H1 (cell line): ENCODE measurements around the gene PRX. TPM values are rescaled to one million over a fixed set of nuclear protein-coding genes. Genes with fewer than 3 reads are reported as not detected.

Experiments used
- CTCF ChIA-PET: fragments of 300-600 bp; sonication (Branson Sonifier 250); formaldehyde crosslinking; loops from one replicate; lab custom pipeline; 2021; ENCODE audit not compliant: partially characterized antibody; lab: Charles Lee
- POLR2A ChIA-PET: fragments of 300-600 bp; sonication (Branson Sonifier 250); formaldehyde crosslinking; loops from one replicate; lab custom pipeline; 2021; ENCODE audit warnings: inconsistent platforms; ENCODE audit not compliant: partially characterized antibody; lab: Charles Lee
- DNase-seq, 2 experiments: peaks; one replicate each; pipeline versions ENCODE4 v3.0.0 to v3.0.0-alpha.2; 2010 to 2022; ENCODE audit warnings: low spot score in 2 of 2, low read depth in 1 of 2, mixed read lengths in 1 of 2
- FAIRE-seq: peaks from 2 replicates; lab custom pipeline; 2011; peaks lifted over from hg19 to GRCh38; lab: Jason Lieb, UNC
- H2AFZ ChIP-seq: 2 replicates; pipeline ENCODE4 v1.8.1; 2012; ENCODE audit warnings: low read length, inconsistent platforms
- H2AK5ac ChIP-seq: 2 replicates; pipeline ENCODE4 v1.6.1; 2013; ENCODE audit warnings: low read depth, low read length
- H2BK120ac ChIP-seq: replicated peaks from 2 replicates; pipeline ENCODE3; 2013; ENCODE audit warnings: low read depth, low read length, inconsistent platforms
- H2BK12ac ChIP-seq: 2 replicates; pipeline ENCODE4 v1.6.1; 2013; ENCODE audit warnings: low read depth, low read length
- H2BK15ac ChIP-seq: 2 replicates; pipeline ENCODE4 v1.6.1; 2013; ENCODE audit warnings: low read length
- H2BK20ac ChIP-seq: 2 replicates; pipeline ENCODE4 v1.6.1; 2013; ENCODE audit warnings: low read length
- H2BK5ac ChIP-seq: 2 replicates; pipeline ENCODE4 v1.6.1; 2013; ENCODE audit warnings: low read depth, low read length
- H3K14ac ChIP-seq: 2 replicates; pipeline ENCODE4 v1.6.1; 2013; ENCODE audit warnings: inconsistent platforms; ENCODE audit not compliant: insufficient read length
- H3K18ac ChIP-seq: 2 replicates; pipeline ENCODE4 v1.6.1; 2013; ENCODE audit warnings: low read length; ENCODE audit errors: extremely low read depth
- H3K23ac ChIP-seq: 2 replicates; pipeline ENCODE4 v1.6.1; 2013; ENCODE audit warnings: inconsistent platforms; ENCODE audit not compliant: insufficient read length
- H3K23me2 ChIP-seq: 2 replicates; pipeline ENCODE4 v1.6.1; 2013; ENCODE audit warnings: low read depth, low read length
- H3K27ac ChIP-seq: 2 replicates; pipeline ENCODE4 v1.6.1; 2011; ENCODE audit warnings: low read depth, low read length, inconsistent platforms
- H3K27me3 ChIP-seq, 4 experiments: replicated peaks in 1 of 4; 1 replicate in 1 of 4; 2 replicates in 3 of 4; pipeline versions ENCODE4 v1.6.1 to v1.8.1; 2011 to 2013; ENCODE audit warnings: low read length in 3 of 4, mild to moderate bottlenecking in 3 of 4, inconsistent platforms in 2 of 4, mixed read lengths in 2 of 4, moderate library complexity in 1 of 4; ENCODE audit not compliant: control insufficient read depth in 3 of 4, insufficient read depth in 3 of 4; ENCODE audit errors: extremely low read depth in 1 of 4
- H3K36me3 ChIP-seq, 4 experiments: 2 replicates each; pipeline versions ENCODE4 v1.6.1 to v1.8.1; 2011 to 2013; ENCODE audit warnings: mild to moderate bottlenecking in 4 of 4, low read length in 3 of 4, moderate library complexity in 2 of 4, control low read depth in 1 of 4, inconsistent platforms in 1 of 4; ENCODE audit not compliant: insufficient read depth in 4 of 4, control insufficient read depth in 2 of 4
- H3K4ac ChIP-seq: replicated peaks from 2 replicates; pipeline ENCODE3; 2013; ENCODE audit warnings: low read length, low read depth, mixed read lengths, inconsistent platforms; ENCODE audit not compliant: insufficient read length
- H3K4me1 ChIP-seq, 4 experiments: replicated peaks in 1 of 4; 1 replicate in 1 of 4; 2 replicates in 3 of 4; pipeline versions ENCODE4 v1.6.1 to v1.8.1; 2011 to 2013; ENCODE audit warnings: low read length in 3 of 4, inconsistent platforms in 2 of 4, mixed read lengths in 1 of 4; ENCODE audit not compliant: insufficient read depth in 4 of 4, control insufficient read depth in 3 of 4
- H3K4me2 ChIP-seq, 2 experiments: 2 replicates each; pipeline versions ENCODE4 v1.6.1 to v1.8.1; 2011 to 2013; ENCODE audit warnings: low read depth in 2 of 2, low read length in 2 of 2, control low read depth in 1 of 2, inconsistent platforms in 1 of 2, mild to moderate bottlenecking in 1 of 2; ENCODE audit not compliant: insufficient read depth in 1 of 2
- H3K4me3 ChIP-seq, 4 experiments: fragments of 200-600, 300-600 bp in 1 of 4; sonication (generic), shearing (Covaris generic), sonication (Bioruptor Twin) in 1 of 4; 2 replicates each; pipeline versions ENCODE4 v1.5.1 to v1.8.1; 2011 to 2016; ENCODE audit warnings: low read length in 4 of 4, low read depth in 3 of 4, control low read depth in 2 of 4, inconsistent platforms in 2 of 4, mild to moderate bottlenecking in 2 of 4, mixed read lengths in 1 of 4, moderate library complexity in 1 of 4; ENCODE audit not compliant: insufficient read depth in 2 of 4; ENCODE audit errors: extremely low read depth in 1 of 4
- H3K56ac ChIP-seq: replicated peaks from 2 replicates; pipeline ENCODE3; 2013; ENCODE audit warnings: low read depth, mild to moderate bottlenecking, mixed read lengths, low read length, inconsistent platforms; ENCODE audit not compliant: insufficient read length
- H3K79me1 ChIP-seq: 2 replicates; pipeline ENCODE4 v1.6.1; 2013; ENCODE audit warnings: low read depth, low read length, control low read depth
- H3K79me2 ChIP-seq, 2 experiments: 2 replicates each; pipeline versions ENCODE4 v1.6.1 to v1.8.1; 2012 to 2013; ENCODE audit warnings: low read length in 2 of 2, mild to moderate bottlenecking in 2 of 2, inconsistent platforms in 1 of 2; ENCODE audit not compliant: insufficient read depth in 2 of 2, control insufficient read depth in 1 of 2
- H3K9ac ChIP-seq, 4 experiments: replicated peaks in 1 of 4; 1 replicate in 1 of 4; 2 replicates in 3 of 4; pipeline versions ENCODE4 v1.6.1 to v1.8.1; 2011 to 2013; ENCODE audit warnings: low read depth in 3 of 4, low read length in 3 of 4, control low read depth in 2 of 4, mild to moderate bottlenecking in 2 of 4, moderate library complexity in 2 of 4, inconsistent platforms in 1 of 4; ENCODE audit errors: extremely low read depth in 1 of 4
- H3K9me3 ChIP-seq, 2 experiments: 2 replicates each; pipeline versions ENCODE4 v1.6.1 to v1.8.1; 2012 to 2013; ENCODE audit warnings: mild to moderate bottlenecking in 2 of 2, moderate library complexity in 2 of 2, control low read depth in 1 of 2, inconsistent platforms in 1 of 2, low read depth in 1 of 2, low read length in 1 of 2, mixed read lengths in 1 of 2; ENCODE audit not compliant: insufficient read depth in 2 of 2
- H4K20me1 ChIP-seq, 2 experiments: replicated peaks in 1 of 2; 2 replicates each; pipeline versions ENCODE3 to v1.8.1; 2011 to 2013; ENCODE audit warnings: inconsistent platforms in 2 of 2, low read length in 2 of 2, mild to moderate bottlenecking in 1 of 2; ENCODE audit not compliant: insufficient read depth in 2 of 2, control insufficient read depth in 1 of 2
- H4K5ac ChIP-seq: 2 replicates; pipeline ENCODE4 v1.6.1; 2013; ENCODE audit warnings: low read length, low read depth, mixed read lengths, inconsistent platforms; ENCODE audit not compliant: insufficient read length
- H4K8ac ChIP-seq: 2 replicates; pipeline ENCODE4 v1.8.0; 2013; ENCODE audit warnings: mild to moderate bottlenecking, moderate library complexity, low read length, inconsistent platforms; ENCODE audit not compliant: insufficient read depth; ENCODE audit errors: extremely low read depth
- H4K91ac ChIP-seq: replicated peaks from 2 replicates; pipeline ENCODE3; 2013; ENCODE audit warnings: low read length, mixed read lengths, inconsistent platforms; ENCODE audit not compliant: insufficient read length
- CREB1 ChIP-seq: IDR thresholded peaks from 2 replicates; pipeline ENCODE4 v1.6.1; 2012; ENCODE audit warnings: inconsistent platforms
- WGBS, 2 experiments: shearing (Covaris generic) in 1 of 2; methylation state at CpG; one replicate each; pipeline versions ENCODE4 v1.1.6 to v1.1.7; 2013 to 2015; ENCODE audit warnings: low lambda C conversion rate in 2 of 2, mixed read lengths in 2 of 2, inconsistent platforms in 1 of 2, low coverage in 1 of 2, missing lambda C conversion rate in 1 of 2; ENCODE audit not compliant: insufficient replicate concordance in 2 of 2, insufficient coverage in 1 of 2, insufficient read length in 1 of 2; ENCODE audit errors: extremely low coverage in 1 of 2, missing lambda C conversion rate in 1 of 2; 5-methylcytosine and 5-hydroxymethylcytosine counted together
- polyA plus RNA-seq, 7 experiments: library from polyadenylated mRNA; depleted of rRNA in 3 of 7; stranded (reverse) in 5 of 7; unstranded in 2 of 7; fragments of >200 nt in 5 of 7; fragments of 200-250 nt in 2 of 7; gene quantifications; 1 replicate in 5 of 7; 2 replicates in 1 of 7; 4 replicates in 1 of 7; pipeline versions ENCODE4 v1.2.1 to v1.2.3, GENCODE V29; 2011 to 2013; ENCODE audit warnings: missing spikeins in 2 of 7, mixed read lengths in 2 of 7
- total RNA-seq: library from RNA; stranded (reverse); fragmentation: NEBNext Ultra II Directional; extraction: Animal tissue kit (Norgen Biotek cat#: 25700); gene quantifications from 2 replicates; pipeline ENCODE4 v1.2.1, GENCODE V29; 2021

Gene PRX
- total and polyA plus RNA-seq, 2 of the 8 experiments (the other 6 are each of a cell fraction or from before 2014, with no cell fraction given) = 2.8 to 5.8 TPM

GRCh38 chr19:40422748-40423566 lies 9.8 kb upstream of the PRX start:
- Histone ChIP-seq H2BK20ac (no peak overlapping the region), H3K79me1 (no peaks in the 10 kb centered on the region; the same call in 1 of the 2 replicates), H3K4me1 (peaks cover 0 to 6% (median 4%) of the 10 kb centered on the region in 4 experiments; a peak in 4 of 7 replicates), H4K91ac (peak overlapping the region; percentile 31), H2AK5ac (peak overlapping the region; percentile 86; the same call in 1 of the 2 replicates), H3K27me3 (no peaks in the 10 kb centered on the region; a peak in 1 of 7 replicates), H3K23ac (no peak overlapping the region), H2AFZ (no peak overlapping the region), H4K8ac (peak overlapping the region; percentile 75), H3K18ac (no peak overlapping the region), H4K5ac (no peak overlapping the region), H3K4me3 (no peak overlapping the region), H3K23me2 (peaks cover 12% of the 10 kb centered on the region), H3K14ac (no peak overlapping the region), H3K9ac (0 out of 7 replicates have a peak overlapping the region, but pooled peaks of 1 of the 4 experiments have one; percentile 20), H3K79me2 (no peaks in the 10 kb centered on the region), H2BK12ac (no peak overlapping the region), H2BK120ac (no peak overlapping the region), H3K36me3 (peaks cover 0 to 2% (median 0%) of the 10 kb centered on the region in 4 experiments; a peak in 2 of 8 replicates), H3K4me2 (no peak overlapping the region), H2BK15ac (peak overlapping the region; percentile 61; the same call in 1 of the 2 replicates), H3K27ac (no peak overlapping the region), H2BK5ac (no peak overlapping the region), H3K56ac (no peak overlapping the region), H3K4ac (no peak overlapping the region), H4K20me1 (no peaks in the 10 kb centered on the region), H3K9me3 (no peaks in the 10 kb centered on the region)
- ChIA-PET POLR2A (interaction anchor here (0.8 to 3.1 kb wide), 6 partner anchors 10 to 30 kb away, joined by 3 to 20 read pairs (median 4); partner anchors contain the start of gene SERTAD3), CTCF (interaction anchor here (0.5 to 3.3 kb wide), 9 partner anchors 9 to 184 kb away, joined by 3 to 16 read pairs (median 5); partner anchors contain the start of gene SERTAD3)
- DNase-seq (no peak), FAIRE-seq (no peak)
- 91% methylated on average over 29 of the region's 31 CpGs; no CpG with 5 or more reads in 1 of the 2 experiments for WGBS, 2 experiments
- no peak for TF ChIP-seq CREB1
